Keratinocyte (primary cell): ENCODE results near the gene DLG5. TPM values are rescaled to one million over a fixed set of nuclear protein-coding genes. Genes with fewer than 3 reads are reported as not detected.

Experiments
- DNase-seq: peaks from one replicate; pipeline ENCODE4 v3.0.0-alpha.2; 2011; ENCODE audit warnings: low read depth, missing footprints, low spot score
- FAIRE-seq: peaks from 2 replicates; lab custom pipeline; 2011; peaks lifted over from hg19 to GRCh38; lab: Jason Lieb, UNC
- H2AFZ ChIP-seq: 2 replicates; pipeline ENCODE4 v1.6.0; 2012; ENCODE audit warnings: low read length, control low read depth, inconsistent platforms; ENCODE audit not compliant: control insufficient read depth
- H3K27ac ChIP-seq: 2 replicates; pipeline ENCODE4 v1.5.1; 2011; ENCODE audit warnings: low read length; ENCODE audit not compliant: control insufficient read depth, insufficient read depth
- H3K27me3 ChIP-seq: 3 replicates; pipeline ENCODE4 v1.6.0; 2011; ENCODE audit warnings: low read length; ENCODE audit not compliant: control insufficient read depth, insufficient read depth; ENCODE audit errors: extremely low read depth
- H3K36me3 ChIP-seq, 2 experiments: 2 replicates in 1 of 2; 3 replicates in 1 of 2; pipeline ENCODE4 v1.5.1; 2011; ENCODE audit warnings: low read length in 2 of 2, mild to moderate bottlenecking in 1 of 2; ENCODE audit not compliant: control insufficient read depth in 2 of 2, insufficient read depth in 2 of 2; ENCODE audit errors: extremely low read depth in 1 of 2
- H3K4me1 ChIP-seq: 3 replicates; pipeline ENCODE4 v1.5.1; 2011; ENCODE audit warnings: low read length; ENCODE audit not compliant: control insufficient read depth, insufficient read depth; ENCODE audit errors: extremely low read depth
- H3K4me2 ChIP-seq: 3 replicates; pipeline ENCODE4 v1.6.0; 2011; ENCODE audit warnings: low read depth, low read length; ENCODE audit not compliant: control insufficient read depth, insufficient read depth; ENCODE audit errors: extremely low read depth
- H3K4me3 ChIP-seq, 3 experiments: fragments of 200-600 bp in 1 of 3; sonication (generic) in 1 of 3; 2 replicates in 2 of 3; 3 replicates in 1 of 3; pipeline ENCODE4 v1.5.1; 2011 to 2016; ENCODE audit warnings: low read length in 3 of 3, mild to moderate bottlenecking in 3 of 3, control low read depth in 2 of 3, inconsistent platforms in 1 of 3, low read depth in 1 of 3, mixed read lengths in 1 of 3, mixed run types in 1 of 3, moderate library complexity in 1 of 3; ENCODE audit not compliant: control insufficient read depth in 2 of 3, insufficient read depth in 2 of 3; ENCODE audit errors: extremely low read depth in 1 of 3
- H3K79me2 ChIP-seq: 2 replicates; pipeline ENCODE4 v1.6.0; 2012; ENCODE audit warnings: low read length; ENCODE audit not compliant: control insufficient read depth, insufficient read depth
- H3K9ac ChIP-seq: 3 replicates; pipeline ENCODE4 v1.6.0; 2011; ENCODE audit warnings: low read length; ENCODE audit not compliant: control insufficient read depth, insufficient read depth; ENCODE audit errors: extremely low read depth
- H3K9me1 ChIP-seq: 3 replicates; pipeline ENCODE4 v1.6.0; 2011; ENCODE audit warnings: low read length; ENCODE audit not compliant: control insufficient read depth, insufficient read depth; ENCODE audit errors: extremely low read depth
- H3K9me3 ChIP-seq: 2 replicates; pipeline ENCODE4 v1.5.1; 2012; ENCODE audit warnings: low read depth, low read length; ENCODE audit not compliant: control insufficient read depth
- H4K20me1 ChIP-seq: 3 replicates; pipeline ENCODE4 v1.6.0; 2011; ENCODE audit warnings: low read length; ENCODE audit not compliant: control insufficient read depth, insufficient read depth; ENCODE audit errors: extremely low read depth
- CTCF ChIP-seq, 3 experiments: IDR thresholded peaks in 1 of 3; conservative IDR thresholded peaks in 1 of 3; optimal IDR thresholded peaks in 1 of 3; 2 replicates in 2 of 3; 3 replicates in 1 of 3; pipeline versions ENCODE3 to v1.5.1; 2011; ENCODE audit warnings: low read length in 3 of 3, mild to moderate bottlenecking in 3 of 3, moderate library complexity in 2 of 3, control low read depth in 1 of 3, inconsistent platforms in 1 of 3; ENCODE audit not compliant: insufficient read depth in 2 of 3; ENCODE audit errors: extremely low read depth in 1 of 3
- EZH2 ChIP-seq: IDR thresholded peaks from one replicate; pipeline ENCODE4 v1.6.1; 2012; ENCODE audit warnings: inconsistent platforms, mild to moderate bottlenecking, low read length, moderate library complexity
- dilution Hi-C: fragments of 300-500 bp; cut with MboI; formaldehyde crosslinking; loops from one replicate; pipeline ENCODE4 v1.7.0; 2020; ENCODE audit warnings: low sequenced_read_pairs; ENCODE audit not compliant: extremely low pct_ligation_motif_present
- polyA plus RNA-seq, 5 experiments: library from polyadenylated mRNA; depleted of rRNA in 3 of 5; stranded (reverse) in 3 of 5; stranded (forward) in 1 of 5; unstranded in 1 of 5; fragments of >200 nt; gene quantifications; 1 replicate in 1 of 5; 2 replicates in 3 of 5; 3 replicates in 1 of 5; pipeline versions ENCODE4 v1.2.1 to v1.2.3, GENCODE V29; 2011 to 2012; ENCODE audit warnings: missing spikeins in 2 of 5, low read depth in 1 of 5, low replicate concordance in 1 of 5

The DLG5 gene
- polyA plus RNA-seq, 1 donor (not counting 4 experiments of a cell fraction or from before 2014, with no cell fraction given), result 17.2 TPM

GRCh38 chr10:77922566-77923179, 3.9 kb downstream of the DLG5 start:
- peak; percentile 56 for FAIRE-seq

DNA sequence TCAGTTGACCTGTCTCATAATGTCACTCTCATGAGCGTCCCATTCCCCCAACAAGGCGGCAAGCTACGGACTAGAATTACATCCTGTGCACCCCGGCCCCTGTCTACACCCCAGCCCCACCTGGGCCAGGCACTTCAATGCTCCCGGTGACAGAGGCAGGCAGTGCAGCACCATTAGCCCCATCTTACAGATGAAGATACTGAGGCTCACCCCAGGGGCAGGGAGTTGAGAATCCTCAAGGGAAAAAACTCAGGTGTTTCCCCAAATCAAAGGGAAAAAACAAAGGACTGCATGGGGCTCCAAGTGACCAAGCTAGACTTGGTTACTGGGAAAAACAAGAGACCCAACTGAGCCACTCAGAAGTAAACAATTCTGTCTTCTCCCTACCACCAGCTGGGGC, 4.5 kb downstream of the DLG5 start:
- Histone ChIP-seq H3K4me3 (no peak overlapping the region), H3K9me3 (no peaks in the 10 kb centered on the region), H3K36me3 (peaks cover 3 to 11% of the 10 kb centered on the region in 2 experiments), H2AFZ (no peak overlapping the region), H3K4me1 (peaks cover 47% of the 10 kb centered on the region), H3K27ac (peak overlapping the region; percentile 3), H3K9ac (no peak overlapping the region), H3K79me2 (peaks cover 89% of the 10 kb centered on the region), H3K9me1 (peaks cover 8% of the 10 kb centered on the region), H3K27me3 (no peaks in the 10 kb centered on the region), H3K4me2 (peak overlapping the region; percentile 35), H4K20me1 (peaks cover 15% of the 10 kb centered on the region)
- DNase-seq (no peak), FAIRE-seq (no peak)
- no peak for TF ChIP-seq EZH2
- TF ChIP-seq CTCF (optimal IDR thresholded peaks at IDR 0.05 in 1 of 3, IDR thresholded peaks at IDR 0.05 in 1 of 3, conservative IDR thresholded peaks at IDR 0.05 in 1 of 3; ENCODE audit: extremely low read depth in 1 of 3, insufficient read depth in 2 of 3, low read length in 3 of 3), result no peak
- dilution Hi-C loops, result no loop called here

More at GRCh38 chr10:77922566-77923179, 3.9 kb downstream of the DLG5 start:
- Histone ChIP-seq H3K4me2 (peak overlapping the region; percentile 35), H3K9ac (no peak overlapping the region), H3K27ac (peak overlapping the region; percentile 3), H3K4me3 (peak overlapping the region in 1 of 3 experiments; percentile 25), H4K20me1 (peaks cover 15% of the 10 kb centered on the region), H3K27me3 (no peaks in the 10 kb centered on the region), H2AFZ (no peak overlapping the region), H3K79me2 (peaks cover 83% of the 10 kb centered on the region), H3K4me1 (peaks cover 47% of the 10 kb centered on the region), H3K9me1 (peaks cover 8% of the 10 kb centered on the region), H3K9me3 (no peaks in the 10 kb centered on the region), H3K36me3 (peaks cover 3 to 11% of the 10 kb centered on the region in 2 experiments)
- no peak for DNase-seq
- TF ChIP-seq EZH2 (no peak), CTCF (optimal IDR thresholded peaks at IDR 0.05 in 1 of 3, IDR thresholded peaks at IDR 0.05 in 1 of 3, conservative IDR thresholded peaks at IDR 0.05 in 1 of 3; ENCODE audit: extremely low read depth in 1 of 3, insufficient read depth in 2 of 3, low read length in 3 of 3) (no peak)
- dilution Hi-C loops, result no loop called here
